WTC11 (cell line): ENCODE data around the gene ZNF521.

ENCODE experiments used
- ATF1 ChIP-seq: sonication (generic); formaldehyde crosslinking; IDR thresholded peaks from 2 replicates; pipeline ENCODE4 v1.8.1; 2023; ENCODE audit warnings: mild to moderate bottlenecking, moderate library complexity, missing genetic modification reagents
- CBFB ChIP-seq: sonication (generic); formaldehyde crosslinking; IDR thresholded peaks from 2 replicates; pipeline ENCODE4 v1.8.1; 2022; ENCODE audit warnings: mild to moderate bottlenecking, low read depth, missing genetic modification reagents
- CREB1 ChIP-seq: sonication (generic); formaldehyde crosslinking; IDR thresholded peaks from 2 replicates; pipeline ENCODE4 v1.8.0; 2023; ENCODE audit warnings: mild to moderate bottlenecking, missing genetic modification reagents
- ESRRA ChIP-seq: sonication (generic); formaldehyde crosslinking; IDR thresholded peaks from 2 replicates; pipeline ENCODE4 v1.8.1; 2022; ENCODE audit warnings: mild to moderate bottlenecking, missing genetic modification reagents, borderline replicate concordance
- FOXK1 ChIP-seq: sonication (generic); formaldehyde crosslinking; IDR thresholded peaks from 2 replicates; pipeline ENCODE4 v1.8.0; 2022; ENCODE audit warnings: mild to moderate bottlenecking, moderate library complexity, missing genetic modification reagents
- MXD4 ChIP-seq: fragments of 250-450 bp; sonication (Bioruptor Pico); IDR thresholded peaks from 2 replicates; pipeline ENCODE4 v1.8.0; 2021; ENCODE audit warnings: mild to moderate bottlenecking, moderate library complexity, borderline replicate concordance
- MYBL2 ChIP-seq: sonication (generic); formaldehyde crosslinking; IDR thresholded peaks from 2 replicates; pipeline ENCODE4 v1.8.1; 2023; ENCODE audit warnings: mild to moderate bottlenecking, moderate library complexity, missing genetic modification reagents
- ZNF263 ChIP-seq: sonication (generic); formaldehyde crosslinking; IDR thresholded peaks from 2 replicates; pipeline ENCODE4 v1.8.1; 2022; ENCODE audit warnings: low read depth, mild to moderate bottlenecking, moderate library complexity, missing genetic modification reagents
- TF ChIP-seq, protein P1 (sequence below): fragments of 200-600 bp; IDR thresholded peaks from 2 replicates; pipeline ENCODE4 v1.8.0; 2022; ENCODE audit warnings: antibody characterized with exemption
- TF ChIP-seq, protein P2 (sequence below): sonication (generic); formaldehyde crosslinking; IDR thresholded peaks from 2 replicates; pipeline ENCODE4 v1.8.1; 2023; ENCODE audit warnings: mild to moderate bottlenecking, missing genetic modification reagents, moderate library complexity

DNA sequence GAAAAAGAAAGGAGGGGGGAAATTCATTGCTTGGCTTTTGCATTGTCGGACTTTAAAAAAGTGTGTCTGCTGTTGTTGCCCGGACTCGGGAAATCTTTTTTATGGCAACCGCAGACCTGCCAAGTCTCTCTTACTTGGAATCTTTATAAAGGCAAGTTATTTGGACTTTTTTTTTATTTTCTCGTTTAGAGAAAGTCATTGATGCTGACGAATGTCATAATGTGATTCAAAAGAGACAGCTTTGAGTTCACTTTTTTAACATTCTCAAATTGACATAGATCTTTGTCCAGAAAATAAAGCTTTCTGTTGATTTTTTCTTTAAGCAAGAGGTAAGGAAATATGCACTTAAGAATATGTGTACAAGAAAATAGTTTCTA, 651 bp upstream of the ZNF521 start:
- no peak for TF ChIP-seq CBFB
- TF ChIP-seq, protein P1, sequence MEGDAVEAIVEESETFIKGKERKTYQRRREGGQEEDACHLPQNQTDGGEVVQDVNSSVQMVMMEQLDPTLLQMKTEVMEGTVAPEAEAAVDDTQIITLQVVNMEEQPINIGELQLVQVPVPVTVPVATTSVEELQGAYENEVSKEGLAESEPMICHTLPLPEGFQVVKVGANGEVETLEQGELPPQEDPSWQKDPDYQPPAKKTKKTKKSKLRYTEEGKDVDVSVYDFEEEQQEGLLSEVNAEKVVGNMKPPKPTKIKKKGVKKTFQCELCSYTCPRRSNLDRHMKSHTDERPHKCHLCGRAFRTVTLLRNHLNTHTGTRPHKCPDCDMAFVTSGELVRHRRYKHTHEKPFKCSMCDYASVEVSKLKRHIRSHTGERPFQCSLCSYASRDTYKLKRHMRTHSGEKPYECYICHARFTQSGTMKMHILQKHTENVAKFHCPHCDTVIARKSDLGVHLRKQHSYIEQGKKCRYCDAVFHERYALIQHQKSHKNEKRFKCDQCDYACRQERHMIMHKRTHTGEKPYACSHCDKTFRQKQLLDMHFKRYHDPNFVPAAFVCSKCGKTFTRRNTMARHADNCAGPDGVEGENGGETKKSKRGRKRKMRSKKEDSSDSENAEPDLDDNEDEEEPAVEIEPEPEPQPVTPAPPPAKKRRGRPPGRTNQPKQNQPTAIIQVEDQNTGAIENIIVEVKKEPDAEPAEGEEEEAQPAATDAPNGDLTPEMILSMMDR: no peak
- no peak for TF ChIP-seq MYBL2 (CRISPR knock-in tag)
- TF ChIP-seq ESRRA (CRISPR knock-in tag): no peak
- TF ChIP-seq MXD4 (CRISPR knock-in tag): no peak
- TF ChIP-seq ZNF263 (CRISPR knock-in tag): no peak
- TF ChIP-seq CREB1 (CRISPR knock-in tag): no peak
- no peak for TF ChIP-seq ATF1 (CRISPR knock-in tag)
- no peak for TF ChIP-seq FOXK1 (CRISPR knock-in tag)
- TF ChIP-seq, protein P2, sequence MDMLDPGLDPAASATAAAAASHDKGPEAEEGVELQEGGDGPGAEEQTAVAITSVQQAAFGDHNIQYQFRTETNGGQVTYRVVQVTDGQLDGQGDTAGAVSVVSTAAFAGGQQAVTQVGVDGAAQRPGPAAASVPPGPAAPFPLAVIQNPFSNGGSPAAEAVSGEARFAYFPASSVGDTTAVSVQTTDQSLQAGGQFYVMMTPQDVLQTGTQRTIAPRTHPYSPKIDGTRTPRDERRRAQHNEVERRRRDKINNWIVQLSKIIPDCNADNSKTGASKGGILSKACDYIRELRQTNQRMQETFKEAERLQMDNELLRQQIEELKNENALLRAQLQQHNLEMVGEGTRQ (CRISPR knock-in tag): no peak
